NCI-H2107 (cell line): ENCODE measurements around the gene HIVEP3.

Experiments used
- DNase-seq: peaks from one replicate; lab custom pipeline; 2025; lab: John Stamatoyannopoulos, UW

The HIVEP3 gene

GRCh38 chr1:41627491-41628280, 291.0 kb downstream of the HIVEP3 start:
- DNase-seq: no peak

DNA sequence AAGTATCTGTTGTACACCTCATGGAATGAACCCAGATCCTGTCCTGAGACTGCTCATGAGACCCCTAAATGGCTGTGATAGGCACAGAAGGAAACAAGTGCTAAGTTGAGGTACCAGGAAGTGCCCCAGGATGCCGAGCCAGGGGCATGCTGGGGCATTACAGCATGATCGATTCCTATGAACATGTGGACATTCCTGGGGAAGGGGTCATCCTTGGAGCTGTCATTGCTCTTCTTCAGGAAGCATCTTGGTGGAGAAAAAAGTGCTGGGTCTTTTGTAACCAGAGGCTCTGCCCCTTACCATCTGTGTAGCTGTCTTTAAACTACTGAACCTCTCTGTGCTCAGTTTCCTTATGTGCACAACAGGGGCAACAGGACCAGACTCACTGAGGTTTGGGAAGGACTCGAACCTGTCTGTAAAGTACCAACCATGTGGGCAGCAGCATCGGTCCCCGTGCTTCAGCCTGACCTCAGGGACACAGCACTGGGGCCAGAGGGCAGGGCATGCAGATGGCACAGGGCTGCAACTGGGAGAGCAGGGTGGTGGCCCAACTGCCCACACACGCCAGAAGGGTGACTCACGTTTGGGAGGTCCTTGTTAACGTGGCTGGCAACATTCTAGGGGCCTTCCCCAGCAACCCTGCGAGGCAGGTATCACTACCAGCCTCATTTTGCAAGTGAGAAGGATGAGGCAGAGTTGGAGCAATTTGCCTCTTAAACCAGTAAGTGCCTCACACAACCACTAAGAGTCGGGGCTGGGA, 291.9 kb downstream of the HIVEP3 start:
- DNase-seq: no peak

DNA sequence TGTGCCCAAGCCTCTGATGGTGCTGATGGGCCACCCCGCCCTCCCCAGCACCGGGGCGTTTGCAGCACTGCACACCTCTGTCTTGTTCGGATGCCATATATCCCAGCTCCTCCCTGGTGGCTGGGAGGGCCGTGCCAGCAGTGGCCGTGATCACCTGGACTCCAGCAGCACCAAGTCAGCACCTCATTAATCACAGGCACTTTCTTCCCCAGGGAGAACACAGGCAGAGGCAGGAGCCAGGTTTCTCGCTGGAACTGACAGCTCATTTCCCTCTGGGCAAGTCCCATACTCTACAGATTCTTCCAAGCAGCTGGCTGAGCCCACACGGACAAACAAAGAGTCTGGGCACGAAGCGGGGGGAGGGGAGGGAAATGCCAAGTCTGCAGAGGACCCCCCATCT, 292.6 kb downstream of the HIVEP3 start:
- DNase-seq: peak; percentile 12

GRCh38 chr1:41623736-41624135, 295.0 kb downstream of the HIVEP3 start:
- no peak for DNase-seq

DNA sequence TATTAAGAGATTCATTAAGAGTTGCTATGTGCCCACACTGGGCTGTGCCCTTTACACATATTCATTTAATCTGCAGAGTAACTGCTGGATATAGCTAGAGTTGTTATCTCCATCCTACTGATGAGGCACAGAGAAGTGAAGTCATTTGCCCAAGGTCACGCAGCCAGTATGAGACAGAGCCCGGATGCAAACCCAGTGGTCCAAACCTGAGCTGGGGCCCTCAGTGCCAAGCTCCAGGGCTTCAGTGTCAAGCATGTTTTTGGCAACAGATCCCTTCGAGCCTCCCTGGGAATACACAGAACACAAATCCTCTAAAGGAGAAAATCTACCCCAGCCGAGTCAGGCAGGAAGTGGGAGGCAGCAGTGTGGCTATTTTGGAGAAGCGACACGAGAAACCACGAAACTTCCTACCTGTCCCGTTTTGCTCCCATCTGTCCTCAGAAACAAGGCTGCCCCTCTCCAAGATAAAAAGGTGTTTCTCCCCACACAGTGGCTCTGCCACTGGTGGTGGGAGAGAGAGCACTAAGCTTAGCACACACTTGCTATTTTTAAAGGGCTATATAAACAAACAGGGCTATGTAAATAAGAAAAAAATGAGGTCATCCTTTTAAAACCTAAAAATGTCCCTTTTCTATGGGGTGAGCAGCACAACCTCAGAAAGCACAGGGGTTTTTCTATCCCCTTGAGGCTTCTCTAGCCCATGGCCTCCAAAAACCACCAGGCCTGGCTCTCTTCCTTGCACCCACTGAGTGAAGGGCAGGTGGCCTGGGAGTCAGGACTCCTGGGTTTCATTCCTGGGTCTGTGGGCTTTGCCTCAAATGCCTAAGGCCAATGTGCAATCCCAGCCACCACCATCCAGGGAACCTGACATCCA, 295.6 kb downstream of the HIVEP3 start:
- no peak for DNase-seq

GRCh38 chr1:41622402-41622801, 296.3 kb downstream of the HIVEP3 start:
- no peak for DNase-seq

- DNase-seq: no peak
Measured at GRCh38 chr1:41621791-41622190, 296.9 kb downstream of the HIVEP3 start.

GRCh38 chr1:41621256-41621655, 297.5 kb downstream of the HIVEP3 start:
- DNase-seq: no peak

- no peak for DNase-seq
Measured at GRCh38 chr1:41620365-41621169, 298.2 kb downstream of the HIVEP3 start.

DNA sequence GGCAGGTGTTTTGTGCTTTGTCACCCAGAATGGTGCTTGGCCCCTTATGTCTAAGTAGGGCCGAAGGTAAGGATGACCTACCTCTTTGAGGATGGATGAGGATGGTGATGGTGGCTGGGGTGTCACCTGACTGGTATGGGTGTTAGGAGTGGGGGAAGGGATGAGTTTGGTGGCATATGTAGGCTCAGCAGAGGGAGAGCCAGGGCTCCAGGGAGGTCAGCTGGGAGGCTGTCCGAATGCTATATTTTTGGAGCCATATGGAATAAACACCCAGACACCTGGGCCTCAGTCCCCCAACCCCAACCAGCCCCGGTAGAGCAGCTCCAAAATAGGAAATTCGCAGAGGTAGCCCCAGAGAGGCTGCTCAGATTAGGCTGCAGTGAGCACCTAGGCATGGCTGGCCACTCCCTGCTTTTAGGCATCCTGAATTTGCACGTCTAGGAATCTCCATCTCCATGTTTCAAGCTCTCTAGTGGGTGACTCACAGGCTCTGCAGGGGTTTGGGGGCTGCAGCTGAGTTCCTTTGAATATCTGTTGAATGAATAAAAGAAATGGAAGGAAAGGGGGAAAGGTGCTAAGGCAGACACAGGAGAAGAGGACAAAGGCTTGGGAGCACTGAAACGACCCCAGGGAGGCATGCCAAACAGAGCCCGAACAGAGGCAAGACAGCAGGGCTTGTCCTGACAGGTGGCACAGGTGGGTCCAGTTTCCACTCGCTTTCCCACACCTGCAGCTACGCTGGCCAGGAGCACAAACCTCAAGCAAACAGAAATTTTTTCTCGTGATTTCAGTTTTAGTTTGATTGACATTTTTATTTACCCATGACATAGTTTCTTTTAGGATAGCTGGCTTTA, 299.0 kb downstream of the HIVEP3 start:
- DNase-seq: no peak

DNA sequence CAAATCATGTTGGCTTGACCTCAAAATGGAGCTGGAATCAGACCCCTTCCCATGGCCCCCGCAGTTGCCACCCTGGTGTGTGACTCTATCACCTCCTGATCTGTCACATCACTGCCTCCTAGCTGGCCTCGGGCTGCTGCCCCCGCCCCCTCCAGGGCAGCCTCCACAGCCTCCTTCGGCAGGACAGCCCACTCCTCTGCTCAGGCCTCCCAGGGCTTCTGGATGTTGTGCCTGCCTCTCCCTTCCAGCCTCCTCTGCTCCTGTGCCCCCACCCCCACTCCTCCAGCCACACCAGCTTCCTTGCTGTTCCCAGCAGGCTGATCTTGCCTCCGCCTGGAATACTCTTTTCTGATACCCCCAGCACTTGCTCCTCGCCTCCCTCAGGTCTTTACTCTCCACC, 299.9 kb downstream of the HIVEP3 start:
- no peak for DNase-seq

DNA sequence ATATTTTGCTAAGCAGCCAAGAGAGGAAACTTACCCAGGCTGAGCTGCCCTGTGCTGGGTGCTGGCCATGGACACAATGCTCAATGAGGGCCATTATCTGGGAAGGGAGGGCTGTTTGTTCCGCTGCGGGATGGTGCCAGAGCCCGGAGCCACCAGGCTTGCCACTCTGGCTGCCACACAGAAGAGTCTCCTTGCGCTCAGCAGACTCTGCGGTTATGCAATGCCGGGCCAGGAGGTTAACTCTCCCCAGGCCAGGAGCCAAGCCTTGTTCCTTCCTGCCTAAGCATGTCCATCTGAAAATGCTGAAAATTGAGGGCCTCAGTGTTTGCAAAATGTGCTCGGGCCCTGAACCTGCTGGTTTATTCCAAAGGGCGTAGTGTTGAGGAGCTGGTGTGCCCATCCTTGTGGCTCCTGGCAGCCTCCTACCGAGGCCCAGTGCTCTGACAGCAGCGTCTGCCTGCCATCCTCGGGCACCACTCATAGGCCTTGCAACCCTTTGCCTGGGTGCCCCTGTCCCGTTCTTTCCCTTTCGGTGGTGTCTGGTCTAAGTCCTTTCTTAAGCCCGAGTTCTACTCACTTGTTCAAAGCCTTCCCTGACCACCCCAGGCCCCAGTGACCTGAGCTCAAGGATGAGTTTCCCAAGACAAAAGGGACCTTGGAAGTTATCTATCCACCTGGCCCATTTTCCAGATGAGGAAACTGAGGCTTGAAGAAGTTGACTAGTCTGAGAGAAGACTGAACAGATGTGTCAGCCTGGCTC, 300.5 kb downstream of the HIVEP3 start:
- no peak for DNase-seq

DNA sequence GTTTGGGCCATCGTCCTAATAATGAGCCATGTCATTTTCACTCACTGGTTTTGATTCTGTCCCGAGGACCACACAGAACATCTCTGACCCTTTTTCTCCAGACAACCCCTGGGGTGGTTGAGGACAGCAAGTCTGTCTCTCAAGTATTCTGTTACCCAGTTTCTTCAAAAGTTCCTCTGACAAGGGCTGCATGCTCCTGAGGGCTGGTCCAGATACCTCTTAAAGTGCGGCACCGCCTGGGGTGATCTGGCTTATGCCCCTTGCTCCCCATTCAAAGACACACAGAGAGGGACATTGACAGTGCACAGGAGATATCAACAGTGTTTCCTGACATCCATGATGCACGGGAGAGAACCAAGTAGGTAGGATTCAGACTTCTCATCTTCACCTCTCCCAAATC, 301.4 kb downstream of the HIVEP3 start:
- DNase-seq: no peak

DNA sequence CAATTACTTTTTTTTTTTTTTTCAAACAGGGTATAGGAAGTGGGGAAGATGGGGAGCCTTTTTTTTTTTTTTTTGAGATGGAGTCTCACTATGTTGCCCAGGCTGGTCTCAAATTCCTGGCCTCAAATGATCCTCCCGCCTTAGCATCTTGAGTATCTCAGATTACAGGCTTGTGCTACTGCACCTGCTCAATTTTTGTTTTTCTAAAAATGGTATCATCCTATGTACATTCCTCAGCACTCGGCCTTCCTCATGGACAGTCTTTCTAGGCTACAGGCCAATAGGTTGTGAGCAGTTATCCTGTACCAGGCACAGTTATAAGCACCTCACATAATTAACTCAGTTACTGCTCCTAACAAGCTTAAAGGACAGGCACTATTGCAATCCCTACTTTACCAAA, 302.2 kb downstream of the HIVEP3 start:
- DNase-seq: no peak

GRCh38 chr1:41615981-41616380, 302.7 kb downstream of the HIVEP3 start:
- no peak for DNase-seq

DNA sequence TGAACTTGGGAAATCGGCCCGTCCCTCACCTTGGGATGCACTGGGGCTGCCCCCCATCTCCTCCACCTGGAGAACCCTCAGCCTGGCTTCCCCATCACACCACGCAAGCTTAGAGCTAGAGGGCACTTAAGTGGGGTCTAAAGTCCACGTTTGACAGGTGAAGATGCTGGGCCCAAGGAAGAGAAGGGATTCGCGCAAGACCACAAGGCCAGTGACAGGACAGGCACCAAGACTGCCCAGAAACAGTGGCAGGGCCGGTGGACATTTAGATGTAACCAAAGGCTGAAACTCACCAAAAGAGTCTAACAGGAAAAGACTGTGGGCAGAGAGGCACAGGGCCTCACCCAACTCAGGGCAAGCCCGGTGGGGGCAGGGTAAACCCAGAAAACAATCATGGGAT, 303.4 kb downstream of the HIVEP3 start:
- DNase-seq: no peak

GRCh38 chr1:41614818-41615217, 303.9 kb downstream of the HIVEP3 start:
- DNase-seq: no peak

DNA sequence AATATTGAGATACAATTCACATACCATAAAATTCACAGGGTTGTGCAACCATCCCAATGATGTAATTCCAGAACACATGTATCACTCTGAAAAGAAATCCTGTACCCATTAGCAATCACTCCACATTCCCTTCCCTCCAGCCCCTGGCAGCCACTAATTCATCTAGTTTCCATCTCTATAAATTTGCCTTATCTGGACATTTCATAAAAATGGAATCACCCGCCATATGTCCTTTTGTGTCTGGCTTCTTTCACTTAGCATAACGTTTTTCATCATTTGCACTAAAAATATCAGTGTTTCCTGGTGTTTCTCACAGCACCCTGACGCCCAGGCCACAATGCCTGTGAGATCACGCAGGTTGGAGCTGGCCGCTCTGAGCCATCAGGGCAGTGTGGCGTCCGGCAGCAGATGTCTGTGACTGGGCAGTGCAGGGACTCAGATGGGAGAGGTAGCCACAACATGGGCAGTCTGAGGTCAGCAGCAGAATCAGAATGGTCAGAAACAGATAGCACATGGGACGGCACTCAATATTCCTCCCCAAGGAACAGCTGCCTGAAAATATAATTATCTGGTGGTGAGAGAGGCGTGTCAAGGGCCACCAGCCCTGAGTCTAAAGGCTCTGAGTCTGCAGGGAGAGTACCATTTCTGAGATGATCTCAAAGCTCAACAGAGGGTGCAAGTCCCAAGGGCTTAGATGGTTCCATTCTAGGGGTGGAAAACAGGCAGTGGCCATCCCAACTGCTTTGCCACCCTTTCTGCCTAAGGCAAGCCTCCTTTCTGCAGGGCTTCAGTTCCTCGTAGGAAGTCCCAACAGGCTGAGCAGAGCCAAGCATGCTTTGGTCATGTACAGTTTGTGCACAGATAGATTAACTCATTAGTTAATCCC, 304.8 kb downstream of the HIVEP3 start:
- no peak for DNase-seq

- DNase-seq: no peak
Measured at GRCh38 chr1:41612953-41613352, 305.8 kb downstream of the HIVEP3 start.
